GM10847 (cell line): Measurements from ENCODE around the gene KIAA1671.

Source experiments
- POLR2A ChIP-seq: IDR thresholded peaks from 2 replicates; pipeline ENCODE4 v1.6.1; 2011; ENCODE audit not compliant: insufficient read length; ENCODE audit errors: extremely low read depth

KIAA1671 gene

DNA sequence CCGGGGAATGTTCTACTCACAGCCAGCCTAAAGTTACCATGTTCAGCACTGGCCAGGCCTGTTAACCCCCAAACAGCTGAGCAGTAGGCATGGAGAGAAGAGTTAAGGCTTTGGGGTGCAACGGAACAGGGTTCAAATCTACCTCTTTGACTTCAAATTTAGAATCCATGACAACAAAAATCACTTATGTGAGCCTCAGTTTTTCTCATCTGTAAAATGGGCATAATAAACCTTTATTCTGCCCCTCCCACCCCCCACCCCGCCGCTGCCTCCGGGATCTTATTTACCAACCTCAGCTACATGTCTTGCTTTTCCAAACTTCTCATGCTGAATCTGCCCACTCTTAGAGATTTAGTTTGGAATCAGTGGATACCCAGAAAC lies 134.4 kb downstream of the KIAA1671 start:
- TF ChIP-seq POLR2A = no peak

DNA sequence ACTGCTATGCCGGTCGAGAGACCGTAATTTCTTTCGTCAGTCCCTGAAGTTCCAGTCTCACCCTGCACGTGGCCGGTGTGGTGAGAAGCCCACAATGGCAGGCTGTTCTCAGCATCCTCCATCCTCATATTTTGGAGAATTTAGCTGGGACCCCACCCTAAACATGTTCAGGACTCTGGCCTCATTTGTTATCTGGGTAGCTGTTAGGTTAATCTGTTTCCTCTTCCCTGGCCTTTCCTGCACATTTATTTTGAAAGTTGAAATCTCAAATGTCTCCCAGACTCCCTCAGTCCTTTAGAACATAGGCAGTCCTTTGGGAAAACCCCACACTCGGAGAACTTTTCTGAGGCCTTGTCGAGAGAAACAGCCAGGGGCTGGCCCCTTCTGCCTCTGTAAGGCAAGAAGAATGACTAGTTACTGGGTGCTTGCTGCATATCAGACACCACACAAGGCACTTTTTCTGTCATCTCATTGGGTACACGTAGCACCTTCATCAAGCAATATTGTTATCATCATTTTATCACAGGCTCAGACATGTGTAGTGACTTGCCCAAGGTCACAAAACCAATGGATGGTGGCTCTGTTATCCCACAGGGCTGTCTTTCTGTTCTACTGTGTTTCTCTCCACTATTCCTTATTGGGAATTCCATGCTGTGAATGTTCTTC lies 137.8 kb downstream of the KIAA1671 start:
- TF ChIP-seq POLR2A = no peak

DNA sequence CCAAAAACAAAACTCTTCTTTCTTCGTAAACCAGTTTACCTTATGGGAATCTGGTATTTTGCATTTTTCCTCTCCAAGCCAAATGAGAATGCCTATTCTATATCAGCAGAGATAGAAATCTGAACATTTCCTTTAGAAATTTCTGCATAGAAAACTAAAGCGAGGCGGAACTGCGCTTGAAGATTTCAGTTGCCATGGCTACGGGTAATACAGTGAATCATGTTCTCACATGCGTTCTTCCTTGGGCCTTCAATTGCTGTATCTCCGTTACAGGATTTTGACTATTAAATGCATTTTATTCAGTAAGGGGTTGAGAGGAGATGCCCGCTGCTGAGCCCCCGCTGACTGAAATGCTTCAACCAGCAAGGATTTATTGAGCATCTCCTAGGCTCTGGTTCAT lies 138.9 kb downstream of the KIAA1671 start:
- no peak for TF ChIP-seq POLR2A

DNA sequence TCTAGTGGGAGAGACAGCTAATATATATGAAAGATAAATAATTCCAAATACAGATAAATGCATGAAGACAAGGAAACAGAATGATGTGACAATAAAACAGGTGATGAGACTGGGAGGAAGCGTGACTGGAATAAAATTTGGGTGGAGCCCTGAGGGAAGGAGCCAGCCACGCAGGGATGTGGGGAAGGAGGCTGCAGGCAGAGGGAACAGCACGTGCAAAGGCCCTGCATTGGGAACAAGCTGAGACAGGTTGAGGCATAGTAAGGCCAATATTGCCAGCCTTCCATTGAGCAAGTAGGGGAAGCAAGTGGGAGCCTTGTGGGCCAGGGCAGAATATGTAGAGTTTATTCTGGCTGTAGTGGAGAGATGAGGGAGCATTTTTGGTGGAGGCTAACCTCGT lies 139.6 kb downstream of the KIAA1671 start:
- TF ChIP-seq POLR2A = no peak

- no peak for TF ChIP-seq POLR2A
Observed at GRCh38 chr22:25094579-25094978, 142.1 kb downstream of the KIAA1671 start.

DNA sequence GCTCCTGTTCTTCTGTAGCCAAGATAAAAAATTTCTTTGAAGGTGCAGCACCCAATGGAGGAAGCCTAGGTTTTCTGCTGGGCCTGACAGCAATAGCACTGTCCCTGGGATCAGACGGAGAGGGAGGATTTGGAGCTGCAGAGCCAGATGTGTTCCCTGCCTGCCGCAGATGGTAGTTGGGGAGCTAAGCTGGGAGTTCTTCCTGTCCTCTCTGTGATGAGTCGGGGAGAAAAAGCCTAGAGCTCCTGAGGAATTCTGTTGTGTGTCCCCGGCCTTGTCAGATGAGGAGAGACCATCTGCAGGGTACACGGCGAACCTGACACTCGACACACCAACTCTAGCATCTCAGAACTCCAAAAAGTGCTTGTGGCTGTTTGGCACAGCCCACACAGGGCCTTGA lies 143.4 kb downstream of the KIAA1671 start:
- no peak for TF ChIP-seq POLR2A

GRCh38 chr22:25096638-25097405 lies 144.3 kb downstream of the KIAA1671 start:
- no peak for TF ChIP-seq POLR2A

DNA sequence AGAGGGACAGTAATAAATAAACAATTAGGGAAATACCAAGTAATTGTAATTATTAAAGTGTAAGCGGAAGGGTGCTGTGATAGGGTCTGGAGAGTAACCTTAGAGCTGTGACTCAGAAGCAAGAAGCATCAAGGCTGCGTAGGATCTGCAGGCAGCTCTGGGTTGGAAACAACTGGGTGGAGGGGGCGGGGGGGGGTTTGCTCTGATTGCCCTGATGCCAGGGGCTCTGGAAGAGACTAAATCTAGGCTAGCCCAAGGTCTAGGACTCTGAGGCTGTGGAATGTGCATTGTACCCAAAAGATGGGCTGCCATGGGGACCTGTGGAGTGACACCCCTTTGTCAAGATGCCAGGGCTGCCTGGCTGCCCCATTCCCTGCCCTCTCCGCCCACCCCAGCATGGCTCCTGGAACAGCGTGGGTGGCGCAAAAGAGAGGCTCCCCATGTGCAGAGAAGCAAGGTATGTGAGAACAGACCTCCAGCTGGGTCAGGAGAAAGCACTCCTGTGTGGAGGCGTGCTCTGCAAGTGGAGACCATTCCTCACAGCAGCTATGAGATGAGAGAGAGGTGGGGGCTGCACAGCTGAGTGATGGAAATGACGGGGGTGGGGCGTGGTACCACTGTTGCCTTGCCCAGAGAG lies 146.0 kb downstream of the KIAA1671 start:
- no peak for TF ChIP-seq POLR2A

DNA sequence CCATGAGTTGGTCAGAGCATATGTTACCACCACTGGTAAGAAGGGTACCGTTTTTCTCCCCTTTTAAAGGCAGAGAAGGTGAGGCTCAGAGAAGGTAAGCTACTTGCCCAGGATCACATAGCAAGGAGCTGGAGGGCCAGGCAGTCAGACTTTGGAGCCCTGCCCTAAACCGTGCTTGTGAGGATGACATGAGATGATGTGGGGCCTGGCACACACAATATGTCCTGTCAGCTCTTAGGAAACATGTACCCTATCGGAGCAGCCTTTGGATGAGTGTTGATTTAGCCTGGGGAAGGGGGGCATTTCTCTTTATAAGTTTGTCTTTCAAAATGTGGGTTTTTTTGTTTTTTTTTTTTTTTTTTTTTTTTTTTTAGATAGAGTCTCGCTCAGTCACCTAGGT lies 146.7 kb downstream of the KIAA1671 start:
- no peak for TF ChIP-seq POLR2A

DNA sequence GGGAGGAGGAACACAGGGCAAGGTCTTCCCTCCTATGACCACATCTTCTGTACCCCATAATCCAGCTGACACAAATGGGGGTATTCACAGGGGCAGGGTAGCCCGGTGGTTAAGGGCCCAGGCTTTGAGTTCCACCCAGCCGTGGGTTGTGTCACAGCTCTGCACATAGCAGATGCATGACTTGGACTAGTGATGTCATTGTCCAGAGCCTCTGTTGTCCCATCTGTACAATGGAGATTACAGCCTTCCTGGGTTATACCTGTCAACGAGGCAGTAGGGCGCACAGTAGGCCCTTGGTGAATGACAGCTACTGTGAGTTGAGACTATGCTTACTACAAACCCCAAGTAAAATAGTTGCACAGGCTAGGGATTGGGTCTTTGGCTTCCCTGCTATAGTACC lies 147.9 kb downstream of the KIAA1671 start:
- TF ChIP-seq POLR2A = no peak

GRCh38 chr22:25100948-25101347 lies 148.4 kb downstream of the KIAA1671 start:
- TF ChIP-seq POLR2A = no peak

DNA sequence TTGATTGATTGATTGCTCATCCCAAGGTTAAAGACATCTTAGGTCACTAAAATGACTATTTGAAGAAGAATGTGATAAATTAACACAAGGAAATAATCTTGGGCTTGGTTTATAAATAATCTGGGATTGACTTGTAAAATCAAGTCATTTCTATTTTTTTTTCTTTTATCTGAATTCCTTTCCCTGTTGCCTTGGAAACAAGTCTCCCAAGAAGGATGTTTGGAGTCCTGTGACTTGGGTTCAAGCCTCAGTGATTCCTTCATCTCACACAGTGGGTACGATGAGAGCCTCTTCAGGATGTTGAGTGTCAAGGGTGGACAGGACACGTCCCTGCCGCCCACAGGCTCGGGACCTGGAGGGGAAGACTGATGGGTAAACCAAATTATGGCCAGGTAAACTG lies 149.0 kb downstream of the KIAA1671 start:
- no peak for TF ChIP-seq POLR2A

DNA sequence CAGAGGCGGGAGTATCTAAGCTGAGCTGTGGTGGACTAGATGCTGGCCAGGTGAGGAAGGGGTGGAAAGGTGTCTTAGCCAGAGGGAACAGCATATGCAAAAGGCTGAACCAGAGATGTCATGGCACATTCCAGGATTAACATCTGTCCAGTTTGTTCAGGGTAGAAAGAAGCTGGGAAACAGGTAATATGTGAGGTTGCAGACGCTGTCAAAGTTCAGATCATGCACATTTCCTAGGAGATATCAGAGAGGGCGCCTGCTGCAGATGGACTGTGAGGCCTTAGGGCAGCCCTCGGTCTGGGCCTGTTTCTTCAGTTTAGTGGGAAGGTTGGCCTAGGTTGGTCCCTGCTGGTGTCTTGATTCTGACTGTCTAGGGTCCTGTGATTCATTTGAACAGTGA lies 149.5 kb downstream of the KIAA1671 start:
- no peak for TF ChIP-seq POLR2A

DNA sequence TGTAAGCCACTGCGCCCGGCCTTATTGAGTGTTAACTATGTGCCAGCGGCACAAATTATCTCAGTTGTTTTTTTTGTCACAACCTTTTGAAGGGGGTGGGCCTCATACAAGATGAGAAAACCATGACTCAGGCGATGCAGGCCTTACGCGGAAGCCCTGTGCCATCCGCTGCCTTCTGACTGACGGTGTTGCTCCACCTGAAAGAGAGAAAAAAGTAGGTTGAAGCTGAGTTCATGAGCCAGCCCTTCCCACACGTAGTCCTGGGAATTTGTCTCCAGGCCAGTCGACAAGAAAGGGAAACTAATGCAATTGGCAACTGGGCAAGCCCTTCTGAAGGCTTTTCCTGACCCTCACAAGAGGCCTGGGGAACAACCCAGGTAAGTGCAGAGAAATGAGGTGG lies 150.2 kb downstream of the KIAA1671 start:
- no peak for TF ChIP-seq POLR2A

GRCh38 chr22:25104367-25104766 lies 151.9 kb downstream of the KIAA1671 start:
- TF ChIP-seq POLR2A = no peak
